Activated CD4-positive, alpha-beta T cell treated with anti-CD3 and anti-CD28 coated beads, Interleukin-2, Interleukin-6, amounts not matched to agents 100 ng/mL and 50 ng/mL, durations not matched to agents 16 hours and 8 hours (primary cell): ENCODE results near the gene SLCO4A1.

Experiments used
- DNase-seq: peaks from one replicate; pipeline ENCODE4 v3.0.0-alpha.2; 2020

Gene SLCO4A1

DNA sequence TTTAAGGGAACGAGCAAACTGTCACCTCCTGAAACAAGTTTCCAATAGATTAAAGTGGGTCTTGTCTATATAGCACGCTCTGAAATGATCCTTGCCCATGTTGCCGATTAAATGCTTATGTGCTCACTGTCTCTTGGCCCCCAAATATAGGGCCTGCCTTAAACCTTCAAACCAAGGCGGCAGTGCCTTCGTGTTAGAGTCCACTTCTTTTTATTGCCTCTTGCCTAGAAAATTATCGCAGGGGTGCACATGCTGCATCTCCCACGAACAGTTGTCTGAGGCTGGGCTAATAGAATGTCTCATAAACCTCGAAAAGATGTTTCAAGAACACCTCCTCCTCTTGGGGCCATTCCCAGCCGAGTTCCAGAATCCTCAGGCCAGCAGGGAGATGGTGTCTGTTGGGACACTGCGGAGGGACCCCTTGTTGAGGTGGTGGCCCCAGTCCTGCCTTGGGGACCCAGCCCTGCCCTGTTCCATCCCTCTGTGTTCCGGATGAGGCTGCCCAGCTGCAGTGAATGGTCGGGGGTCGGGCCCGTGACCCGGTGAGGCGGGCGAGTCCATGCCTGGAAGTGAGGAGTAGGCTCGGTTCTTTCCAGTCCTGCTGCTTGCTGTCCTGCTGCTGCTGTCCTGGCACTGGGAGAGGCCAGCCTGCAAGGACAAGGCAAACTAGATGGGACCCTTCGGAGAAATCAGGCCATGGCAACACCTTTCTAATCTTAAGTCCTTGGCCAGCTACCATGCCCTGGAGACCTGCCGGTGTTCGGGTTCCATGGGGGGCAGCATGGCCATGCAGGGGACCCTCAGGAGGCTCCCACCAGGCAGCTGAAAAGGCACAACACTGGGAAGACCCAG lies 34.7 kb upstream of the SLCO4A1 start:
- no peak for DNase-seq

DNA sequence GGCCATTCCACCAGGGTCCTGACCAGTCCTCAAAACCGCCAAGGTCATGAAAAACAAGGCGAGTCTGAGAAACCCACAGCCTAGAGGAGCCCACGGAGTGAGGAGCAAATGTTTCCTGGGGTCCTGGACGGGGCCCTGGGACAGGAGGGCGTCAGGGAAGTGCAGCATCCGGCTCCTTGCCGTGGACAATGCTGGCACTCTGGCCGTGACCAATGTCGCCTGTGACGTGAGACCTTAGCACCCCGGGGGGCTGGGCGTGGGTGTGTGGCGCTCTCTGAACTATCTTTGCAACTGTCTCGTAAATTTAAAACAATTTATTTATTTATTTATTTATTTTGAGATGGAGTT lies 34.1 kb upstream of the SLCO4A1 start:
- no peak for DNase-seq

DNA sequence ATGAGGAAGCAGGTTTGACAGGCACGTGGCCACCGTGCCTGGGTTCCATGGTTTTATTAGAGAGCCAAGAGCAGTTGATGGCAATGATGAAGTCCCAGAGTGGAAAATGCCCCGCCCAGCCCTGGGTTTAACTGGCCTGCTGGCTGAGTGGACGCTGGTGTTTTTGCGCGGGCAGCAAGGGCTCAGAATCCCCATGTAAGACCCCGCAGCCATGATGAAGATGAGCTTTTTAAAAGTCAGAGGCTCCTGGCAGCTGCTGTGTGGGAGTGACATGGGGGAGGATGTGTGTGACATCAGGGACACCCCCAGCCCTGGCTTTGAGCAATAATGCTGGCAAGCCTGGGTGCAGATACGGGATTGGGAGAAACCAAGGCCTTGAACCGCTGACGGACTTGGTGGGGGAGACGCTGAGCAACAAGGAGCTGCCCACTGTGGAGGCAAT lies 33.0 kb upstream of the SLCO4A1 start:
- no peak for DNase-seq

DNA sequence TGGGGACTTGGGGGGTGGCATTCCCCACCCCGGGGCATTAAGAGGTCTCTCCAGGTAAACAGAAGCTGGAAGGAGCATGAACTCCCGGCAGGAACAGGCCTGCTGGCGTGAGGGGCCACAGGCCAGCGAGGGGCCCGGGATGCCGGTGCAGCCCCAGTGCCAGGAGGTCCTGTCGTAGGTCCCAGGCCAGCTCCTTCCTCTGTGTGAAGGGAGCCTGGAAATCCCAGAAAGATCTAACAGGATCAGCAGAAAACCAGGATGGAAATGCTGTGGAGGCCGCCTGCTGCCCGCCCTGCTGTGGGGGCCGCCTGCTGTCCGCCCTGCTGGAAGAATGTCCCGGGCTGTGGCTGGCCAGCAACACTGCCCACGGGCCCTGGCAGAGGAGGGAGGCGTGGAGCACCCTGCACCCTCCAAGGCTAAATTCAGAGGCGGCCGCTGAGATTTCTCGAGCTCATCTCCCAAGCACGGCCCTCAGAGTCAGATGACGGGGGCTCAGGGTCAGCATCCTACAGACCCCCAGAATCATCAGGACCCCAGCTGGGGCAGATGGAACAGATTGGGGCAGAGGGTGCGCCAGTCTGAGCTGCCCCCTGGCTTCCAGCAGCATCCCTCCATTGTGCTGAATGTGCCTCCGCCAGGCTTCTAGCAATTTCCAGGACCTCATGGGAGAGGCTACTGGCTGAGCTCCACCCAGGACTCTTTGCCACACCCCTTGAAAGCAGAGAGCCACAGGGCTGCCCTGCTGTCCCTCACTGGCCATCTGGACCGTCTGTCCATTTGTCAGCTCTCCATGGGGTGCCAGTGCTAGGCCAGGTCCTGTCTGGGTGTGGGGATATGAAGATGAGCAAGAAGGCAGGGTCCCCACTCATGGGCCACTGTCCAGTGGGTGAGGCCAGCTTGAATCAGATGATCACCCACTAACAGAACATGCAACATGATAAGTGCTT lies 32.2 kb upstream of the SLCO4A1 start:
- no peak for DNase-seq

DNA sequence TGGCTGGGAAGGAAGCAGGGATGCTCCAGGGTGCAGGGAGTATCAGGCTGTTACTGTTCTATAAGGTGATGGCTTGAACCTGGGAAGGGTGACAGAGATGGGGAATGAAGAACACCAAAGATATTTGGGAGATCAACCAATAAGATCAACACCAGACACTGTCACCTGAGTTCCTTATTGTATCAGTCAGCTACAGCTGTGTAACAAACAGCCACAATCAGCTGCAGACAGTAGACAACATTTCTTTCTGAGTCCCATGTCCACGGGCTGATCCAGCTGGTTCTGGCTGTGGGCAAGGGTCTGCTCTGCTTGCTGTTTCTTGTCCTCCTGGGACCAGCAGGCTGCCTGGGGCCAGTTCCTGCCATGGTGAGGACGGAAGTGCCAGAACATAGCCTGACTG lies 31.3 kb upstream of the SLCO4A1 start:
- DNase-seq: no peak

DNA sequence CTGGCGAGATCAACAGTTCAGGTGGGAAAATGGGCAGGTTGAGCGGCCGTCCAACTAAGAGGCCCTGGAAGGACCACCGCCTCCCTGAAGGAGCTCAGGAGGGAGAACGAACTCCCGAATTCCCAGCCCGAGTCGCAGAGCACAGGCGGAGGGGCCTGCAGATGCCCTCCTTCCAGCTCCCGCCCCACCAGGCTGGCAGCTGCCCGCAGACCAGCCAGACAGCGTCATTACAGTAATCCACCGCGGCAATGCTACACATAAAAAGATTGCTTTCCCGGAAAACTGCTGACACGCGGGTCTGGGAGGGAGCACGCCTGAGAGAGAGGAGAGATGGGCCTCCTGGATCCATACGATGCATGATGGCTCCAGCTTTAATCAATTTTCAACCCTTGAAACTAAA lies 30.5 kb upstream of the SLCO4A1 start:
- DNase-seq: no peak

DNA sequence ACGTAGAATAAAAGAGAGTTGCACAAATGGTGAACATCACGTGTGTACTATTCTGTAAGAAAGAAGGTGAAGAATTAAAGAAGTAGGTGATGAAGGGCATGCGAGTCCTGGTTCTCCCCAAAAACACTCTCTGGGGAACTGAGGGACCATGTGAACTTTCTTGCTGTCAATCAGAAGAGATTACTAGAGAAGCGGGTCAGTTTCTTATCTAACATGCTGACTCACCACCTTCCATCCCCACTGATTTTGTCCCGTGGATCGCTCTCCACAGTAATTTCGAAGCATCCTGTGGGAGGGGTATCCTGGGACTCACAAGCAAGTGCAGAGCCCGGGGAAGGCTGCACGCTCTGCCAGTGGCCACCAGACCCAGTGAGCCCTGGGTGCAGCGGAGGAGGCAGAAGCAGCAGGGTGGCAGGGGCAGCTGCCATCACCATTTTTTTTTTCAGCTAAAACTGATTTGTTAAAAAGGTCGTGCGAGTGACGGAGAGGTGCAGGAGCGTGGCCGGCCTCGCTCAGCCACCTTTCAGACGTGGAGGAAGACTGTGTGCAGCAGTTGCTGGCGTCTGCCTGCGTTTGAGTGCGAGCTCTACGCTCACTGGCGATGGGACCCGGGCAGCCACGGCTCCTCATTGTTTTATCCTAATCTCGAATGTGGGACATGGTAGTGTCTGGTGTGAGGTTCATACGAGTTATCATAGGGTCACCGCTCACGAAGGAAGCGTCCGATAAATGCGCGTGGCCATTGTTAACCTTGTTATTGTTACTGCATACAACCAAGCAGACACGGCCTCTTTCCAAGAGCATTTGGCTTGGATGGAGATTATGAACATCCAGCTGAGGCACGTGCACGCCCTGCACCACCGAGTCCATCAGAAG lies 28.0 kb upstream of the SLCO4A1 start:
- no peak for DNase-seq

DNA sequence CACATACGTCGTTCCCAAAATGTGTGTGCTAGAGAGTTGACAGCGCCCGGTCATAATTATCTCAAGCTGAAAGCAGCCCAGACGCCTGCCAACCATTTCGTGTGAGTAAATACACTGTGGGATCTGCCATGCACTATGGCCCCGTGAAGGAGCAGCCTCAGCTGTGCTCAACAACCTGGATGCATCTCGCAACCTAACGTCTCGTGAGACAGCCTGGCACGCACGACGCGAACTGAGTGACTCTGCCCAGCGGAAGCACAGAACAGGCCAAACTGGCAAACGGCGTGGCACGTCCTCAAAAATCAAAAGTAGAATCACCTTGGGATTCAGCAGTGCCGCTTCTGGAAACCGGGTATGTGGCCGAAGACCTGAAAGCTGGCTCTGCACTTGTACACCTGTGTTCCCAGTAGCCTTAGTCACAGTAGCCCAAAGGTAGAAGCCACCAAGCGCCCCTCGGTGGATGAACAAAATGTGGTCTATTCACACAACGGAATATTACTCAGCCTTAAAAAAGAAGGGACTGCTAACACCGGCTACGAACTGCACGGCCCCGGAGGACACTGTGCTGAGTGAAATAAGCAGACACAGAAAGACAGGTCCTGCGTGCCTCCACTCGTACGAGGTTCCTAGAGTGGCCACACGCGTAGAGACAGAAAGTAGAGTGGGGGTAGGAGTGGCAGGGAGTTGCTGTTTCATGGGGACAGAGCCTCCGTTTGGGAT lies 27.2 kb upstream of the SLCO4A1 start:
- DNase-seq: no peak

DNA sequence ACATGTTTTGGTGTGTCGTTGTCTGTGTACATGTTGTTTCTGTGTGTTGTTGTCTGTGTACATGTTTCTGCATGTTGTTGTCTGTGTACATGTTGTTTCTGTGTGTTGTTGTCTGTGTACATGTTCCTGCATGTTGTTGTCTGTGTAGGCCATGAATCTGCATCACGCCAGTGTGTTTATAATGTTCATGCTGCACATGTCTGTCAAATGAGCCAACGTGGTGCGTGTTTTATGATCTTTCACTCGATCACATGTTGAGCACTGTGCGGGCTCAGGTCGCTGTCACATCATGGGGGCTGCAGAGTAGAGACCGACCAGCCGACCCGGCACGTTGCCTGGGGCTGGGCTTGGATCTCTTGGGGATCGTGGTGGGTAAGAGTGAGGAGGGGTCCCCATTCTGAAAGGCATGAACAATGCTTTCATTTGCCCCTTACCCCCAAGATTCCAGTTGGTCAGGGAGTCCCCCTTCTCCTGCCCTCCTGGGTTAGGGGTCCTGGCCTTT lies 26.5 kb upstream of the SLCO4A1 start:
- DNase-seq: no peak

DNA sequence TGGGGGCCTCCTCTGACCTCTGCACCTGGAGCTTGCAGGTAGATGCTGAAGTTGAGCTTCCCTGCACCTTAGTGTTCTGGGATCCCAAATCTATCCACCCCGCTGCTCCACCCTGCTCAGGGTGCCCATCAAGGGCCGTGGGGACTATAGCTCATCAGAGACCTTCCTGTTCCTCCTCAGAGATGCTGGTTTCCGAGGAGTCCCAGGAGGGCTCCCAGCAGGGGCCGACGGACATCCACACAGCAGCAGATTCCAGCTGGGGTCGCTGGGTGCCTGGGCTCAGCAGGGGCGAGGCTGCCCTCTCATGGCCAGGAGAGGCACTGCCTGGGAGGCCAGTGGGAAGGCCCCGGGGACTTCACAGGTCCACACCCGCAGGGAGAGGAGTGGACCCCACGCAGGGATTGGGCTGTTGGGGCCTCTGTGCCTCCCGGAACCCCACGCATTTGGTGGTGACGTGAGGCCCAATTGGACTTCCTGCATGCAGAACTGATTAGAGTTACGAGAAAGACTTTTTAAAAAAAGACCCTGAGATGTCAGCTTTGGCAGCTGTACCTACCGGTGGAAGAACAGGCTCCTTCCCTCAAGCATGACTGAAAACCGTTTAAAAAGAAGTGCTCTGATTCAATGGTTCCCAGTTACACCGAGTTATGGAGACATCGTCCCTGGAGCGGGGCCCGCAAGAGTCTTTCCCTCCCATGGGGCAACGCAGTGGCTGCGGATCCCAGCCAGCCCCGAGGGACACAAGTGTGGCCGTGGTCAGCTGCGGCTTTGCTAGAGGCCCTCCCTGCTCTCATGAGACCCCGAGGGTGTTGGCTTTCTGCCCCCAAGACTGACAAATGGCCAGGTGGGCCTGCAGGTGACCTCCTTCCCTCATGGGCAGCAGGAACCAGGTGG lies 25.3 kb upstream of the SLCO4A1 start:
- DNase-seq: peak; percentile 85

DNA sequence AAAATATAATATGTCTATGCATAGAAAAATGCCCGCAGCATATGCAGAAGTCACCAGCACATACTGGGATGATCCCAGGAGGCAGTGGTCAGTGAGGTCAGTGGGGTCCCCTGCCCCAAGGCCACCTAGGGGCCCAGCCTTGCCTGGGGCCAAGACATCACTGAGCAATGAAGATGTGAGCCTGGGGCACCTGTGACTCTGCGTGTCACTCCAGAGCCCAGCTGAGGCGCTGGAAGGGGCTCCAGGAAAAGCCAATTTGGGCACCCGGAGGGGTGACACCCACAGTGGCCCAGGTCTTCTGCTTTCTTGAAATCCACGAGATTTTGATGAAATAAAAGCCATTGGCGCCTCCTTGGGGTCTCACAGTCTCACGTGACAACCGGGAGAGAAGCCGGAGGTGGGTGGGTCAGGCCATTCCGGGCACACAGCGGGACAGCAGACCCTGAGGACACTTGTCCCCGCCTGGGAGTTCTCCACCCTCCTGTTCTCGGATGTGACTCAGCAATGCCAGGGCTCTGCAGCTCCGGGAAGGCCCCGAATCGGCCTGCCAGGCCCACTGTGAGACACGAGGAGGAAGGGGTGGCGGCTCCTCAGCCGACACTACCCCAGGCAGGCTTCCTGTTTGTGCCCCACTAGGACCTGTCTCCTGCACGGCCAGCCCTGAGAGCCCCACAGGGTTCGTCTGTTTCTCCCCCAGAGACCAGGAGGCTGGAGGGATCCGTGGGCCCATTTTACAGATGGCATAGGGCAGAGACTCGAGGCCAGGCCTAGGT lies 24.4 kb upstream of the SLCO4A1 start:
- DNase-seq: peak; percentile 85

DNA sequence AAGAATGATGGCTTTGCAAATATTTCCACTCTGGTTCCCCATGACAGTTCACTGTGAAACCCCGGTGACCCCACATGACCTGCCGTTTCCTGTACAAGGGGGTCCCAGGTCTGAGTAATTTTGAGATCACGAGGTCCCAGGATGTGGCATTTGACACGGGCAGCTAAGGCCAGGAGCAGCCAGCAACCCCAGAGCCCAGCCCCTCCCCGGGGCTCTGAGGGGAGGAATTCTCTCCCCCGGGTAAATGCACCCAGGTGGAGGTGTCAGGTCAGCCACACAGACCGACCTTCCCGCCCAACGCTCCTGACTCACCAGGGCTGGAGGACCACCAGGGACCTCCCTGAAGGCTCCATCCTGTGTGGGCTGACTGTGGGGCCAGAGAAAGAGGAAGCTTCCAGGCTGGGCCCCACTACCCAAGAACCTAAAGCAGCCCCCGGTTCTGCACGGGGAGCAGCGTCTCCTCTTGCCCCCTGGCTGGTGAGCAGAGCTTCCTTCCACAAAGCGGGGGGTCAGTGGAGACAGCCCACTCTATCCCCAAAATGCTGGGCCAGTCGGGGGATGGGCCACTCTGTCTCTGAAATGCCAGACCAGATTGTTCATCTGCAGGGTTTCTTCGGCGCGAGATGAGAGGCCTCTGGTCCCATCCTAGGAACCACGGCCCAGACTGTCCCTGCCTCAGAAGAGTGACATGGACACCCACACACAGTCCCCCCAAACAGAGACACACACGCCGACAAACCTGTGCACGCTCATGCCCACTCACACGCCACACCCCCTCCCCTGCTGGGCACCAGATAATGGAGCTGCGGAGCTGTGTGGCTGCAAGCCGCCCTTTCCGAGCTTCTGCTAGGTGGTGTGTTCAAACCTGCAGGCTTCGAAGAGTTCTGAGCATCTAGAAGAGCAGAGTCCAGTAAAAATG lies 23.4 kb upstream of the SLCO4A1 start:
- DNase-seq: peak; percentile 84

DNA sequence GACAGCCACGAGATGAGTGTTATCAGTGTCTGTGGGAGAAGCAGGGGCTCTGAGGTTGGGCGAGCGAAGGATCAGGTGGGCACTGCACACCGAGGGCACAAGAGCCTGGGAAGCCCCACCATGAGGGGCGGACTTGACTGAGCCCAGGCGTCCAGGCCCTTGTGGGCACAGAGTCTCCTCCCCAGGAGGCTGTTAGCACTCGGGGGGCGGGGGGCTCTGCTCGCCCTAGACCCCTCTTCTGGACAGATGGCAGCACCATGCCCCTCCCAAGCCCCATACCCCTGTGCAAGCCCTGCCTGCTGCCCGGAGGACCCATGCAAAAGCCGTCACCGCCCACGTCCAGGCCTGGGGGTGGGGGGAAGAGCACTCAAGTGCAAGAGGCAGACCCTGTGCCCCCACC lies 21.7 kb upstream of the SLCO4A1 start:
- DNase-seq: no peak

DNA sequence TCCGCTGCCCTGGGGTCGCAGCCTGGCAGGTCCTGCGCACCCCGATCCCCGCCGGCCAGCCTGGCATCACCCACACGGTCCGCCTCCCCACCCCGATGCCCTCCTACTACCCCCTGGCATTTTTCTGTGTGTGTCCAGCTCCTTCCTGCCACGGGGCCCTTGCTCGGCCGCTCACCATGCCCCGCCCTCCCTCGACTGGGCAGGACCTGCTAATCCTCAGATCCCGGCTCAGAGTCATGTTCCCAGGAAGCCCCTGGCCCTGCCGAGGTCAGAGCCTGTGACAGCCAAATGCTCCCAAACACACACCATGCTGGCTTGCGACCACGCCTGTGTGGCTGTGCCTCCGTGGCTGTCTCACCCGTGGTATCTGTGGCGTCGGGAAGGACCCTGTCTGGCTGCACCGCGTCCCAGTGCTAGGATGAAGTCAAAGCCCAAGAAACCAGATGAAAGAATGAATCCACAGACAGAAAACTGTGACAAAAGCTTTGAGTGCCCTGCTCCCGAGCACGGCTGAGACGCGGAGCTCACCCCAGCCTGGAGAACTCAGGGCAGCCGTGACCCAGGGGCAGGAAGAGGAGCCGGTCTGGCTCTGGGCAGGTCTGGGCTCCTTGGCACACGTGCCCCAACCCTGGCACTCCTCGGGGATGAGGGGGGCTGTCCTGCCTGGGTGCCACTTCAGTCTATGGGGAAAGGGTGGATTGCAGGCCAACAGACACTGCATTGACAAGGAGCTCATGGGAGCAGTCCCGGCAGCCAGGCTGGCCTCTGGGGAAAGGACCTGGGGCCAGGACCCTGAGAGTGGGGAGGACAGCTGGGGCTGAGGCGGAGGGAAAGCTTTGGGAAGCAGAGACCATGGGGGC lies 20.8 kb upstream of the SLCO4A1 start:
- DNase-seq: no peak

DNA sequence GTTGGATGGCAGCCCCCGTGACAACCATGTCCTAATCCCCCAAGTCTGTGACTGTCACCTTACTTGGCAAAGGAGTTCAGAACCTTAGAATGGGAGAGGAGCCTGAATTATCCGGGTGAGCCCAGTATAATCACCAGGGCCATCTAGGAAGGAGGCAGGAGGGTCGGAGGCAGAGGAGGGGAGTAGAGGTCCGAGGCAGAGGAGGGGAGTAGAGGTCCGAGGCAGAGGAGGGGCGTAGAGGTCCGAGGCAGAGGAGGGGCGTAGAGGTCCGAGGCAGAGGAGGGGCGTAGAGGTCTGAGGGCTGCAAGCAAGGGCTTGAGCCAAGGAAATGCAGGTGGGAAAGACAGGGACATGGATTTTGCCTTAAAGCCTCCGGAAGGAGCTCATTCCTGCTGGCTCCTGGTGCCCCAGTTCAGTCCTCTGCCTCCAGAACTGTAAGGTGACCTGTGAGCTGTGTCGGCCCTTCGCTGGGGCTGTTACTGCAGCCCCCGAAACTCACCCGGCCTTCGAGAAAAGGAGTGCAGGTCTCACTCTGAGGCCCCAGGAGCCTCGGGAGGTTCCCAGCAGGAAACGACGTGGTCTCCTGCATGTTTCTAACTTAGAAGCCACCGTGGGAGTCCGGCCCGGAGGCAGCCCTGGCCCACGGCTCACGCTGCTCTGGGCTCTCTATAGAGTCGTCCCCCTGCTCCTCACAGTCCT lies 20.0 kb upstream of the SLCO4A1 start:
- no peak for DNase-seq

DNA sequence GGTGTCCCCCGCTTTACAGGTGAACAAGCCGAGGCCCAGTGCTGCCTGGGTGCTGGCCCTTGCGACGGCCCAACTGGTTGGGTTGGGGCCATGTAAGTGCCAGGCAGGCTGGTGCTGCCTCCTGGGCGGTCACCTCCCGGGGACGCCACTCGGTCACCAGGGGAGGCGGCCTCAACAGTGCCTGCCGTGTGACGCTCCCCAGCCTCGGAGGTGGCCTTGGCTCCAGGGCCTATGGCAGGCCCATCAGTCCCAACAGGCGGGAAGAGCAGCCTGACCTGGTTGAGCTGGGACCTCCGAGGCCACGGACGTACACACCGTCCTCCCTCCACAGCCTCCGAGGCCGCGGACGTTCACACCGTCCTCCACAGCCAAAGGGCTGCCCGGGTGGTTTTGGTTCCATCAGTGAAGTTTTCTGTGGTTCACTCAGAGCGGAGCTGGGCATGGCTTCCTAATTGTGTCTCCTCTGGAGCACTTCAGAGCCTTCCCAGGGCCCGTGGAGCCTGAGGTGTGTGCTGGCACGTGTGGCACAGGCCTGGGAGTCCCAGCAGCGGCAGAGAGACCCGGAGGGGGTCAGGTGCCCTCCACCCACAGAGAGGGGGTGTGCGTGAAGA lies 19.3 kb upstream of the SLCO4A1 start:
- no peak for DNase-seq
